ENCODE results near the gene CNOT1.
"Not testable (repeated sequence)": the region's sequence is repeated elsewhere in the genome, so short reads cannot be mapped to it uniquely, and the experiment has no call there.

CNOT1 gene

GRCh38 chr16:58639230-58639629, 9.6 kb upstream of the CNOT1 start:
- FAIRE-seq (no peak), DNase-seq (ENCODE audit: insufficient read length, low spot score) (no peak)

- FAIRE-seq (peak; percentile 95), DNase-seq (ENCODE audit: insufficient read length, low spot score) (peak; percentile 83)
These were observed 8.8 kb upstream of the CNOT1 start for GRCh38 chr16:58638148-58639036.

GRCh38 chr16:58637021-58637420, 7.4 kb upstream of the CNOT1 start:
- not testable (repeated sequence) for DNase-seq (ENCODE audit: insufficient read length, low spot score); FAIRE-seq

- FAIRE-seq (no peak), DNase-seq (ENCODE audit: insufficient read length, low spot score) (no peak)
These were observed 6.8 kb upstream of the CNOT1 start for GRCh38 chr16:58636466-58636865.

GRCh38 chr16:58635502-58635901, 5.9 kb upstream of the CNOT1 start:
- DNase-seq (ENCODE audit: insufficient read length, low spot score) (no peak), FAIRE-seq (no peak)

- DNase-seq (ENCODE audit: insufficient read length, low spot score) (no peak), FAIRE-seq (no peak)
These were observed 4.7 kb upstream of the CNOT1 start for GRCh38 chr16:58634265-58634802.

GRCh38 chr16:58628845-58629732, 537 bp downstream of the CNOT1 start:
- FAIRE-seq (no peak), DNase-seq (ENCODE audit: insufficient read length, low spot score) (no peak)

GRCh38 chr16:58624209-58624608, 5.4 kb downstream of the CNOT1 start:
- FAIRE-seq, result no peak
- no peak for DNase-seq (ENCODE audit: insufficient read length, low spot score)

- FAIRE-seq (peak; percentile 20), DNase-seq (ENCODE audit: insufficient read length, low spot score) (no peak)
These were observed 9.2 kb downstream of the CNOT1 start for GRCh38 chr16:58620396-58620795.

GRCh38 chr16:58615280-58615679, 14.3 kb downstream of the CNOT1 start:
- DNase-seq (ENCODE audit: insufficient read length, low spot score) (no peak), FAIRE-seq (no peak)

GRCh38 chr16:58614860-58615259, 14.8 kb downstream of the CNOT1 start:
- FAIRE-seq (no peak), DNase-seq (ENCODE audit: insufficient read length, low spot score) (no peak)

- FAIRE-seq, result no peak
- no peak for DNase-seq (ENCODE audit: insufficient read length, low spot score)
These were observed 15.4 kb downstream of the CNOT1 start for GRCh38 chr16:58614212-58614611.

- not testable (repeated sequence) for FAIRE-seq; DNase-seq (ENCODE audit: insufficient read length, low spot score)
These were observed 16.7 kb downstream of the CNOT1 start for GRCh38 chr16:58612965-58613364.

- FAIRE-seq, result no peak
- no peak for DNase-seq (ENCODE audit: insufficient read length, low spot score)
These were observed 21.0 kb downstream of the CNOT1 start for GRCh38 chr16:58608601-58609136.

GRCh38 chr16:58605562-58605961, 24.1 kb downstream of the CNOT1 start:
- FAIRE-seq (no peak), DNase-seq (ENCODE audit: insufficient read length, low spot score) (no peak)

- FAIRE-seq, result no peak
These were observed 38.5 kb downstream of the CNOT1 start for GRCh38 chr16:58591083-58591482.

GRCh38 chr16:58589326-58589905, 40.2 kb downstream of the CNOT1 start:
- FAIRE-seq, result no peak
- DNase-seq (ENCODE audit: insufficient read length, low spot score), result no peak

More at GRCh38 chr16:58591083-58591482, 38.5 kb downstream of the CNOT1 start:
- DNase-seq (ENCODE audit: insufficient read length, low spot score), result no peak

GRCh38 chr16:58588406-58588805, 41.2 kb downstream of the CNOT1 start:
- FAIRE-seq (peak; percentile 20), DNase-seq (ENCODE audit: insufficient read length, low spot score) (no peak)

GRCh38 chr16:58586340-58587030, 43.1 kb downstream of the CNOT1 start:
- DNase-seq (ENCODE audit: insufficient read length, low spot score) (no peak), FAIRE-seq (no peak)

Measured in HTR-8/SVneo (cell line).